ENCODE measurements around the gene GOLT1A. TPM values are rescaled to one million over a fixed set of nuclear protein-coding genes. Genes with fewer than 3 reads are reported as not detected.

GOLT1A gene
- total and polyA plus RNA-seq, 10 of the 15 experiments (the other 5 are each of a cell fraction or from before 2014, with no cell fraction given) = 0.09 to 0.46 TPM; not detected in 8

DNA sequence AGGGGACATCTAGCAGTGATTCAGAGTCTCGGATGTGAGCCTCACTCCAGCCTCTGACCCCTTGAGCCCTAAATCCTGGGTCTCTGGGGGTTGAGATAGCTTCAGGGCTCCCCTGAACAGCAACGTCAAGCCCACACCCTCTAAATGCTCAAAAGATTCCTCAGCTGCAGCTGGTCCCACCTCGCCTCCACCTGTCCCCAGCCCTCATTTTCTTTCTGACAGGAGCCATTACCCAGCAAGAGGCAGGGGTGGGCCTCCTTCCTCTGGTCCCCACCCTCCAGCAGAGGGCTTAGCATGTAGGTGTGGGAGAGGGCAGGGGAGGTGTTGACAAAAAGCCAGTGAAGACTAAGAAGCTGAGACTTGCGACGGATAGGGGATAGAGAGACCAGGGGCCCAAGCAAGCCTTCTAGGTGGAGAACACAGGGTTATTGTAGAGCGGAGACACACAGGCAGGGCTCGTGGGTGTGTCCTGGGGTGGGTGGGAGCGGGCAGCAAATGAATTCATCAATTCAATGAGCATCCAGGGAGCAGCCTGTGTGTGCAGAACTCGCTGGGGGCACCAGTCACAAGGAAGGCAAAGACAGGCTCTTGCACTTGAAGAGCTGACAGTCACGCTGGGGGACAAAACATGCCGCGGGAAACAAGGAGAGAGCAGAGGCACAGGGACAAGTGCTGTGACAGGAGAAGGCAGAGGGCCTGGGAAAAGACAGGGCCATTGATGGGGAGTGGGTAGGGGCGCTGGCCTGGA, 48.9 kb upstream of the GOLT1A start:
- no peaks in the 10 kb centered on the region for H3K36me3 ChIP-seq (ENCODE audit: control insufficient read depth in 2 of 2, insufficient read depth in 2 of 2, low read length in 1 of 2)
- in situ Hi-C loops (cut with MboI) (no loop called here), intact Hi-C loops (cut with micrococcal nuclease; ENCODE audit: unreplicated experiment) (no loop called here)
- ATAC-seq (no peak), DNase-seq (ENCODE audit: low read depth, low spot score) (no peak), FAIRE-seq (no peak)
- no peak overlapping the region for H2AFZ ChIP-seq (ENCODE audit: control insufficient read depth, low read depth, low read length)
- 21% methylated on average over 13 of the region's 13 CpGs for WGBS (ENCODE audit: insufficient coverage, insufficient replicate concordance, low lambda C conversion rate, missing lambda C conversion rate)
- ChIA-PET POLR2A (interaction anchor here (0.6 kb wide), 1 partner anchor 52 kb away, joined by 4 read pairs; no protein-coding TSS in a partner anchor), SMC1A (ENCODE audit: uncharacterized antibody, unreplicated experiment) (interaction anchor here (1.4 to 8.4 kb wide), 2 partner anchors 31 to 99 kb away, joined by 3 to 86 read pairs; partner anchors contain the start of gene PLEKHA6), CTCF (interaction anchor here (0.7 to 5.5 kb wide), 3 partner anchors 100 to 136 kb away, joined by 3 to 24 read pairs (median 3); no protein-coding TSS in a partner anchor), RAD21 (ENCODE audit: unreplicated experiment) (interaction anchor here (1.6 to 4.8 kb wide), 2 partner anchors 25 to 99 kb away, joined by 3 to 57 read pairs; partner anchors contain the start of gene PLEKHA6)
- H3K4me2 ChIP-seq (ENCODE audit: control insufficient read depth, insufficient read depth) = no peak overlapping the region
- H3K27me3 ChIP-seq (replicated peaks in 1 of 2; ENCODE audit: control insufficient read depth in 2 of 2, insufficient read depth in 2 of 2, low read length in 1 of 2) = peaks cover 2 to 8% of the 10 kb centered on the region in 2 experiments; a peak in 3 of 4 replicates
- no TSS peak for BruUV-seq (replicated peaks)
- no peak overlapping the region for H3K27ac ChIP-seq (ENCODE audit: control insufficient read depth, insufficient read depth)
- TF ChIP-seq EED (IDR thresholded peaks at IDR 0.05; ENCODE audit: low read depth) = no peak
- TF ChIP-seq SRF (IDR thresholded peaks at IDR 0.05; ENCODE audit: low read depth in 2 of 2, low read length in 2 of 2) = no peak
- no peak for TF ChIP-seq KDM1A (IDR thresholded peaks at IDR 0.05; ENCODE audit: borderline replicate concordance)
- no peak for TF ChIP-seq ZNF217 (IDR thresholded peaks at IDR 0.05)
- no peak for TF ChIP-seq RAD21 (IDR thresholded peaks at IDR 0.05; ENCODE audit: insufficient read depth, low read depth, low read length)
- no peak for TF ChIP-seq ZNF384 (IDR thresholded peaks at IDR 0.05; ENCODE audit: borderline replicate concordance, low read depth, low read length)
- no peak for TF ChIP-seq ZZZ3 (IDR thresholded peaks at IDR 0.05; ENCODE audit: control insufficient read depth, insufficient read length, low read depth)
- TF ChIP-seq KAT2A (conservative IDR thresholded peaks at IDR 0.05; ENCODE audit: control insufficient read depth, low read depth, low read length) = no peak
- TF ChIP-seq, protein P1, sequence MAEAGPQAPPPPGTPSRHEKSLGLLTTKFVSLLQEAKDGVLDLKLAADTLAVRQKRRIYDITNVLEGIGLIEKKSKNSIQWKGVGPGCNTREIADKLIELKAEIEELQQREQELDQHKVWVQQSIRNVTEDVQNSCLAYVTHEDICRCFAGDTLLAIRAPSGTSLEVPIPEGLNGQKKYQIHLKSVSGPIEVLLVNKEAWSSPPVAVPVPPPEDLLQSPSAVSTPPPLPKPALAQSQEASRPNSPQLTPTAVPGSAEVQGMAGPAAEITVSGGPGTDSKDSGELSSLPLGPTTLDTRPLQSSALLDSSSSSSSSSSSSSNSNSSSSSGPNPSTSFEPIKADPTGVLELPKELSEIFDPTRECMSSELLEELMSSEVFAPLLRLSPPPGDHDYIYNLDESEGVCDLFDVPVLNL (IDR thresholded peaks at IDR 0.05; ENCODE audit: low read depth, low read length) = no peak
- TF ChIP-seq SREBF1 (IDR thresholded peaks at IDR 0.05; ENCODE audit: low read length) = no peak
- no peak for TF ChIP-seq ATF7 (IDR thresholded peaks at IDR 0.05; ENCODE audit: low read depth)
- H3K79me2 ChIP-seq (ENCODE audit: control insufficient read depth, insufficient read depth, low read length) = no peaks in the 10 kb centered on the region
- no peak overlapping the region for H3K4me3 ChIP-seq
- H4K20me1 ChIP-seq (ENCODE audit: control insufficient read depth, insufficient read depth) = no peaks in the 10 kb centered on the region
- H3K9ac ChIP-seq (ENCODE audit: control insufficient read depth, insufficient read depth, low read length) = no peak overlapping the region
- H3K9me3 ChIP-seq (replicated peaks; ENCODE audit: control insufficient read depth, insufficient read depth, low read length) = no peaks in the 10 kb centered on the region
- H3K4me1 ChIP-seq (ENCODE audit: control insufficient read depth, insufficient read depth, low read length) = no peaks in the 10 kb centered on the region
